Measurements from ENCODE around the gene SNRPA1.

SNRPA1 gene

GRCh38 chr15:101326462-101327146 is 31.6 kb upstream of the SNRPA1 start:
- H3K27ac ChIP-seq = no peak overlapping the region
- no peaks in the 10 kb centered on the region for H3K9me3 ChIP-seq
- H3K4me3 ChIP-seq (ENCODE audit: low read depth in 1 of 2, low read length in 1 of 2) = no peak overlapping the region
- H3K36me3 ChIP-seq = no peaks in the 10 kb centered on the region
- H3K4me1 ChIP-seq (ENCODE audit: control insufficient read depth in 1 of 2, insufficient read depth in 1 of 2, low read depth in 1 of 2, low read length in 1 of 2) = no peaks in the 10 kb centered on the region
- no peak for TF ChIP-seq CTCF (IDR thresholded peaks at IDR 0.05)
- H3K27me3 ChIP-seq = peaks cover 92% of the 10 kb centered on the region

GRCh38 chr15:101326026-101326315 is 30.9 kb upstream of the SNRPA1 start:
- TF ChIP-seq CTCF (IDR thresholded peaks at IDR 0.05) = no peak
- Histone ChIP-seq H3K9me3 (no peaks in the 10 kb centered on the region), H3K36me3 (no peaks in the 10 kb centered on the region), H3K27me3 (peaks cover 92% of the 10 kb centered on the region), H3K27ac (no peak overlapping the region), H3K4me3 (ENCODE audit: low read depth in 1 of 2, low read length in 1 of 2) (no peak overlapping the region), H3K4me1 (ENCODE audit: control insufficient read depth in 1 of 2, insufficient read depth in 1 of 2, low read depth in 1 of 2, low read length in 1 of 2) (peaks cover under 1 to 1% of the 10 kb centered on the region in 2 experiments)

- TF ChIP-seq CTCF (IDR thresholded peaks at IDR 0.05) = no peak
- Histone ChIP-seq H3K4me1 (ENCODE audit: control insufficient read depth in 1 of 2, insufficient read depth in 1 of 2, low read depth in 1 of 2, low read length in 1 of 2) (peaks cover 6 to 7% of the 10 kb centered on the region in 2 experiments), H3K27ac (no peak overlapping the region), H3K27me3 (peaks cover 94% of the 10 kb centered on the region), H3K9me3 (no peaks in the 10 kb centered on the region), H3K36me3 (no peaks in the 10 kb centered on the region), H3K4me3 (ENCODE audit: low read depth in 1 of 2, low read length in 1 of 2) (no peak overlapping the region)
These were observed 30.4 kb upstream of the SNRPA1 start for GRCh38 chr15:101325263-101326025.

GRCh38 chr15:101324524-101325177 is 29.6 kb upstream of the SNRPA1 start:
- H3K4me3 ChIP-seq (ENCODE audit: low read depth in 1 of 2, low read length in 1 of 2) = no peak overlapping the region
- H3K4me1 ChIP-seq (ENCODE audit: control insufficient read depth in 1 of 2, insufficient read depth in 1 of 2, low read depth in 1 of 2, low read length in 1 of 2) = peaks cover 8 to 11% of the 10 kb centered on the region in 2 experiments
- peaks cover 94% of the 10 kb centered on the region for H3K27me3 ChIP-seq
- no peaks in the 10 kb centered on the region for H3K36me3 ChIP-seq
- TF ChIP-seq CTCF (IDR thresholded peaks at IDR 0.05) = no peak
- H3K27ac ChIP-seq = no peak overlapping the region
- no peaks in the 10 kb centered on the region for H3K9me3 ChIP-seq

GRCh38 chr15:101323793-101324523 is 28.9 kb upstream of the SNRPA1 start:
- no peak for TF ChIP-seq CTCF (IDR thresholded peaks at IDR 0.05)
- H3K4me3 ChIP-seq (ENCODE audit: low read depth in 1 of 2, low read length in 1 of 2) = no peak overlapping the region
- H3K9me3 ChIP-seq = no peaks in the 10 kb centered on the region
- H3K36me3 ChIP-seq = no peaks in the 10 kb centered on the region
- H3K27me3 ChIP-seq = peaks cover 95% of the 10 kb centered on the region
- H3K4me1 ChIP-seq (ENCODE audit: control insufficient read depth in 1 of 2, insufficient read depth in 1 of 2, low read depth in 1 of 2, low read length in 1 of 2) = peaks cover 8 to 11% of the 10 kb centered on the region in 2 experiments
- H3K27ac ChIP-seq = no peak overlapping the region

All from neutrophil (primary cell).